Smooth muscle cell (in vitro differentiated cells): ENCODE results near the gene TMEM131L. TPM values are rescaled to one million over a fixed set of nuclear protein-coding genes. Genes with fewer than 3 reads are reported as not detected.

Experiments
- DNase-seq: peaks from one replicate; lab custom pipeline; 2025; ENCODE audit not compliant: unreplicated experiment; lab: John Stamatoyannopoulos, UW
- H2AFZ ChIP-seq: fragments of 200-600 bp; sonication (generic); 2 replicates; pipeline ENCODE4 v1.6.0; 2016; ENCODE audit warnings: antibody characterized with exemption, low read depth, mild to moderate bottlenecking
- H3F3A ChIP-seq: fragments of 200-600 bp; sonication (generic); 2 replicates; pipeline ENCODE4 v1.6.0; 2017; ENCODE audit warnings: antibody characterized with exemption, low read depth
- H3K27ac ChIP-seq: fragments of 200-600 bp; sonication (generic); 2 replicates; pipeline ENCODE4 v1.5.1; 2016; ENCODE audit warnings: low read depth, mild to moderate bottlenecking
- H3K27me3 ChIP-seq: fragments of 200-600 bp; sonication (generic); 2 replicates; pipeline ENCODE4 v1.6.1; 2016; ENCODE audit warnings: low read depth, mild to moderate bottlenecking
- H3K36me3 ChIP-seq: fragments of 200-600 bp; sonication (generic); 2 replicates; pipeline ENCODE4 v1.5.1; 2016; ENCODE audit warnings: low read depth
- H3K4me1 ChIP-seq: fragments of 200-600 bp; sonication (generic); 2 replicates; pipeline ENCODE4 v1.5.1; 2016; ENCODE audit warnings: low read depth
- H3K4me2 ChIP-seq: fragments of 200-600 bp; sonication (generic); 2 replicates; pipeline ENCODE4 v1.6.0; 2016; ENCODE audit warnings: mild to moderate bottlenecking
- H3K4me3 ChIP-seq: fragments of 200-600 bp; sonication (generic); 2 replicates; pipeline ENCODE4 v1.5.1; 2016; ENCODE audit warnings: mild to moderate bottlenecking
- H3K79me2 ChIP-seq: fragments of 200-600 bp; sonication (generic); 2 replicates; pipeline ENCODE4 v1.6.0; 2016; ENCODE audit warnings: low read depth, mild to moderate bottlenecking
- H3K9ac ChIP-seq: fragments of 200-600 bp; sonication (generic); 2 replicates; pipeline ENCODE4 v1.6.0; 2016; ENCODE audit warnings: low read depth
- H3K9me3 ChIP-seq: fragments of 200-600 bp; sonication (generic); replicated peaks from 2 replicates; pipeline ENCODE4 v1.5.1; 2016; ENCODE audit warnings: low read depth
- H4K20me1 ChIP-seq: fragments of 200-600 bp; sonication (generic); 2 replicates; pipeline ENCODE4 v1.6.0; 2016; ENCODE audit warnings: low read depth
- CTCF ChIP-seq: fragments of 200-600 bp; sonication (generic); IDR thresholded peaks from 2 replicates; pipeline ENCODE4 v1.5.1; 2017; ENCODE audit warnings: borderline replicate concordance, mild to moderate bottlenecking, antibody characterized with exemption; ENCODE audit not compliant: insufficient read depth, poor library complexity, severe bottlenecking
- WGBS: methylation state at CpG from one replicate; pipeline ENCODE4 v1.1.7; 2016; ENCODE audit warnings: low lambda C conversion rate; 5-methylcytosine and 5-hydroxymethylcytosine counted together
- polyA plus RNA-seq: library from polyadenylated mRNA; unstranded; fragments of >200 nt; fragmentation: Nextera tagmentation; extraction: Ambion mirVana; gene quantifications from 2 replicates; pipeline ENCODE4 v1.2.1, GENCODE V29; 2016
- total RNA-seq: library from RNA; depleted of rRNA; stranded (reverse); fragments of >200 nt; gene quantifications from 2 replicates; pipeline ENCODE4 v1.2.3, GENCODE V29; 2014

TMEM131L gene
- total and polyA plus RNA-seq, 2 experiments from 2014 or later, result 4.3 to 6.7 TPM

DNA sequence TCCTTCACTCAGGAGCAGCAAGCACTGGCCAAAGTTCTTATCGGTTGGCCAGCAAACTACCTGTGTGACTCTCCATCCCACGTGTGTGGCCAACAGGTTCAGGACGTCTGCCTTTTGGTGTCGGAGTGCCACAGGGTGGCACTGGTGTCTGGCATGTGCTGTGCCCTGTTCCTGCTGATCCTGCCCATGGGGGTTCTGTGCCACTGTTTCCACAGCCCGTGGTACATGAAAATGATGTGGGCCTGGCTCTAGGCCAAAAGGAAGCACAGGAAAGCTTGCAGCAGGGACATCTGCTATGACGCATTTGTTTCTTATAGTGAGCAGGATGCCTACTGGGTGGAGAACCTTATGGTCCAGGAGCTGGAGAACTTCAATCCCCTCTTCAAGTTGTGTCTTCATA is 213.3 kb downstream of the TMEM131L start:
- Histone ChIP-seq H3K4me1 (no peaks in the 10 kb centered on the region), H3K9me3 (peaks cover 6% of the 10 kb centered on the region), H3K36me3 (no peaks in the 10 kb centered on the region), H3K9ac (no peak overlapping the region), H2AFZ (no peak overlapping the region), H4K20me1 (no peaks in the 10 kb centered on the region), H3K4me2 (no peak overlapping the region), H3K27me3 (peaks cover 31% of the 10 kb centered on the region), H3K79me2 (no peaks in the 10 kb centered on the region), H3K4me3 (no peak overlapping the region), H3K27ac (no peak overlapping the region), H3F3A (no peaks in the 10 kb centered on the region)
- DNase-seq, result no peak
- WGBS, result 79% methylated on average over 6 of the region's 6 CpGs
- no peak for TF ChIP-seq CTCF

DNA sequence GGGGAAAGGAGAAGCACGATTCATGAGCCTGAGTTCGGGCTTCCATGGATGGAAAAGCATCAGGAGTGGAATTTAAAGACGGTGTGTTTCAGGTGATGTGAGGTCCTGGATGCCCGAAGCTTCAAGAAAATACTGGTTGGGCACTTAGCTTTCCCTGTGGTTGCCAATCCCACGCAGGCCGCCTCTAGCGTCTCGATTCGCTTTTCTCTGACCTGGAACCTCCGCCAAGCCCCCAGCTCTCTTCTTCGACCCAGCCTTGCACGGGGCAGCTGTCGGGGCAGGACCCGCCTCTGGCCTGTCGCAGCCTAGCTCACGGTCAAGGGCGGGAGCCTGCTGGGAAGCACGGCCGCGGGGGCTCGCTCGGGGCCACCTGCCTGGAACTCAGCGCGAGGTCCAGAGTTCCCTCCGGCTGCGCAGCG is 217.6 kb downstream of the TMEM131L start:
- no peaks in the 10 kb centered on the region for H4K20me1 ChIP-seq
- peak overlapping the region; percentile 93 for H2AFZ ChIP-seq
- H3K27me3 ChIP-seq, result peaks cover 49% of the 10 kb centered on the region
- no peak overlapping the region for H3K9ac ChIP-seq
- H3F3A ChIP-seq, result no peaks in the 10 kb centered on the region
- WGBS, result 9% methylated on average over 27 of the region's 27 CpGs
- no peak overlapping the region for H3K27ac ChIP-seq
- peak overlapping the region; percentile 63 for H3K4me3 ChIP-seq
- no peaks in the 10 kb centered on the region for H3K79me2 ChIP-seq
- no peaks in the 10 kb centered on the region for H3K36me3 ChIP-seq
- H3K4me1 ChIP-seq, result peaks cover 8% of the 10 kb centered on the region
- no peaks in the 10 kb centered on the region for H3K9me3 ChIP-seq
- H3K4me2 ChIP-seq, result peak overlapping the region; percentile 99
- DNase-seq, result no peak
- TF ChIP-seq CTCF, result no peak

DNA sequence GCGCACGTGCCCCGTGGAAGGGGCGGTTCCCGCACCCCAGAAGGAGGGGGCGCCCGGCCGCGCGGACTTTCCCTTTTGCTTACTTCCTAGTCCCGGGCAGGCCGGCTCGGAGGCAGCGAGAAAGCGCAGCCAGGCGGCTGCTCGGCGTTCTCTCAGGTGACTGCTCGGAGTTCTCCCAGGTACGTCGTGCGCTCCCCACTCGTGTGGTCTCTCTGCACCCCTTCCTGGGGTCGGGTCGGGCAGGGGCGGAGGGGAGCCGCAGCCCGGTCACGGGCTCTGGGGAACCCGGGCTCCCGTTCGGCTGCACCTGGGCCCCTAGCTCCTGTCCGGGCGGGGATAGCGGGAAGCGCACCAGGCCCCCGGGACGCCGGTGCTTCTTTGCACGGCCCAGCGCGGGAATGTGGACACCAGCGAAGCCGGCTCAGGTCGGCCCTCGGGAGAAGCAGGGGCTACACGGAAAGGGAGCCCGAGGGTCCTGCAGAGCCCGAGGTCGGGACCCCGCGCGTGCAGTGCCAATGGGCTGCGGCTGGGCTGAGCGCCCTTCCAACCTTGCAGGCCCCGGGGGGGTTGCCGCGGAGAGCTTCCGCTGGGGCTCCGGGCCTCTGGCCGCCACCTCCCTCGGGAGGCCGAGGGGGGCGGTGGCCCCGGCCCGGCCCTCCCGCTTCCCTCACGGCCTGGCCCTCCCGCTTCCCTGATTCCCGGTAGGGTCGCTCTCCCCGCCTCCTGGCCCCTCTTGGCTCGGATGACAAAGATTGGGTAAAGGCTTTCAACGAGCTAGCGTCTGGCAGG is 218.2 kb downstream of the TMEM131L start, which contains the start of gene TLR2:
Gene TLR2, plus strand, starts transcription at position 99 of the 789 bp plus-strand sequence. CDS start 18,628 bp downstream, outside the sequence.
- Histone ChIP-seq H3F3A (no peaks in the 10 kb centered on the region), H3K27me3 (peaks cover 49% of the 10 kb centered on the region), H3K36me3 (no peaks in the 10 kb centered on the region), H3K27ac (no peak within 1 kb of the TSS), H3K9ac (no peak within 1 kb of the TSS), H2AFZ (peak within 1 kb of the TSS; percentile 93), H3K79me2 (no peaks in the 10 kb centered on the region), H4K20me1 (no peaks in the 10 kb centered on the region), H3K4me2 (peak within 1 kb of the TSS; percentile 99), H3K4me3 (peak within 1 kb of the TSS; percentile 63), H3K4me1 (peaks cover 8% of the 10 kb centered on the region), H3K9me3 (no peaks in the 10 kb centered on the region)
- peak; percentile 2 for DNase-seq
- WGBS, result 2% methylated on average over 64 of the region's 75 CpGs
- no peak for TF ChIP-seq CTCF

DNA sequence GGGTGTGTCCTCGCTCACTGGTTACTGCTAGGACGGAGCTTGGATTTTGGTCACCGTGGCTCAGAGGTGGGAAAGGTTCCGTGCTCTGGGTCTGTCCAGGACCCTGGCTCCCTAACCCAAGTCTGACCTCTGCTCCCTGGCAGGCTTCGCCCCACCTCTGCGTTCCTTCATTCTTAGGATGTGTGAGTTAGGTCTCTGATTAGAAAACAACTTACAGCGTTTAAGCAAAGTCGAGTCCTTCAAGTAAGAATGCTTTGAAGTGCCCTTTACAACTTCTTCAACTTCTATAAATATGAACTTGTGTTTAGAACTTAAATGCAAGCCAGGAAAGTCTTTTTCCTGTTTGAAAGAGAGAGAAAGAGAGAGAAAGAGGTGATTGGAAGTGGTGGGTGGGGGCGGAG is 218.8 kb downstream of the TMEM131L start:
- TF ChIP-seq CTCF, result no peak
- Histone ChIP-seq H2AFZ (peak overlapping the region; percentile 93), H3K79me2 (no peaks in the 10 kb centered on the region), H3K9ac (no peak overlapping the region), H3K9me3 (no peaks in the 10 kb centered on the region), H3K27me3 (peaks cover 49% of the 10 kb centered on the region), H3F3A (no peaks in the 10 kb centered on the region), H3K27ac (no peak overlapping the region), H3K4me1 (peaks cover 8% of the 10 kb centered on the region), H4K20me1 (no peaks in the 10 kb centered on the region), H3K4me3 (peak overlapping the region; percentile 63), H3K4me2 (peak overlapping the region; percentile 99), H3K36me3 (no peaks in the 10 kb centered on the region)
- WGBS, result 23% methylated on average over 9 of the region's 9 CpGs
- no peak for DNase-seq
